Measurements from ENCODE around the gene SPAG6. TPM values are rescaled to one million over a fixed set of nuclear protein-coding genes. Genes with fewer than 3 reads are reported as not detected.
"Not testable (repeated sequence)": the region's sequence is repeated elsewhere in the genome, so short reads cannot be mapped to it uniquely, and the experiment has no call there.

The SPAG6 gene
- total RNA-seq, 4 donors from 2014 or later: 0.29 to 3.9 (median 0.49) TPM; not detected in 1

- no peak overlapping the region for H3K27ac ChIP-seq
- H3K4me3 ChIP-seq: no peak overlapping the region
- no peak for TF ChIP-seq POLR2A (IDR thresholded peaks at IDR 0.05)
- TF ChIP-seq, protein P1, sequence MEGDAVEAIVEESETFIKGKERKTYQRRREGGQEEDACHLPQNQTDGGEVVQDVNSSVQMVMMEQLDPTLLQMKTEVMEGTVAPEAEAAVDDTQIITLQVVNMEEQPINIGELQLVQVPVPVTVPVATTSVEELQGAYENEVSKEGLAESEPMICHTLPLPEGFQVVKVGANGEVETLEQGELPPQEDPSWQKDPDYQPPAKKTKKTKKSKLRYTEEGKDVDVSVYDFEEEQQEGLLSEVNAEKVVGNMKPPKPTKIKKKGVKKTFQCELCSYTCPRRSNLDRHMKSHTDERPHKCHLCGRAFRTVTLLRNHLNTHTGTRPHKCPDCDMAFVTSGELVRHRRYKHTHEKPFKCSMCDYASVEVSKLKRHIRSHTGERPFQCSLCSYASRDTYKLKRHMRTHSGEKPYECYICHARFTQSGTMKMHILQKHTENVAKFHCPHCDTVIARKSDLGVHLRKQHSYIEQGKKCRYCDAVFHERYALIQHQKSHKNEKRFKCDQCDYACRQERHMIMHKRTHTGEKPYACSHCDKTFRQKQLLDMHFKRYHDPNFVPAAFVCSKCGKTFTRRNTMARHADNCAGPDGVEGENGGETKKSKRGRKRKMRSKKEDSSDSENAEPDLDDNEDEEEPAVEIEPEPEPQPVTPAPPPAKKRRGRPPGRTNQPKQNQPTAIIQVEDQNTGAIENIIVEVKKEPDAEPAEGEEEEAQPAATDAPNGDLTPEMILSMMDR (IDR thresholded peaks at IDR 0.05): no peak
- H3K9me3 ChIP-seq: no peaks in the 10 kb centered on the region
- no peaks in the 10 kb centered on the region for H3K4me1 ChIP-seq
- no peaks in the 10 kb centered on the region for H3K27me3 ChIP-seq
- DNase-seq: no peak
- H3K36me3 ChIP-seq: no peaks in the 10 kb centered on the region
- intact Hi-C loops (cut with DNase I; ENCODE audit: low total_unique reads): no loop called here
Measured at GRCh38 chr10:22381262-22381661, 36.0 kb downstream of the SPAG6 start.

DNA sequence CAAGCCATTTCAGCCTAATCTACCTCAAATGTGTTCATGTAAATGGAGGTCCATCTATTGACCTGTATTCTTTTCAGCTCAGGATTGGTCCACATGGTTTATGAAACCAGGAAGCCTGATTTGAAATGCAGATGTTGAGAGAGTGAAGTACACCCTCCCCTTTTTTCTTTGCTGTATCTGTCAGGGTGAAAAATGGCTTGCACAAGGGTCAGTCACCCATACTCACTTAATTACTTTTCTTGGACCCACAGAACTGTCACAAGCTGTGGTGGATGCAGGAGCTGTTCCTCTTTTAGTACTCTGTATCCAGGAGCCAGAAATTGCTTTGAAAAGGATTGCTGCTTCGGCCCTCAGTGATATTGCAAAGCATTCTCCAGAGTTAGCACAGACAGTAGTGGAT, 41.2 kb downstream of the SPAG6 start:
- TF ChIP-seq POLR2A (IDR thresholded peaks at IDR 0.05): no peak
- TF ChIP-seq, protein P1 (IDR thresholded peaks at IDR 0.05): no peak
- no peak for DNase-seq
- Histone ChIP-seq H3K27me3 (no peaks in the 10 kb centered on the region), H3K4me3 (no peak overlapping the region), H3K36me3 (no peaks in the 10 kb centered on the region), H3K9me3 (no peaks in the 10 kb centered on the region), H3K27ac (no peak overlapping the region), H3K4me1 (no peaks in the 10 kb centered on the region)
- intact Hi-C loops (cut with DNase I; ENCODE audit: low total_unique reads): no loop called here

- no peaks in the 10 kb centered on the region for H3K9me3 ChIP-seq
- peaks cover 0 to 2% of the 10 kb centered on the region in 2 donors for H3K36me3 ChIP-seq
- no peak overlapping the region for H3K4me3 ChIP-seq
- H3K27ac ChIP-seq: no peak overlapping the region
- TF ChIP-seq, protein P1 (IDR thresholded peaks at IDR 0.05): no peak
- TF ChIP-seq POLR2A (IDR thresholded peaks at IDR 0.05): no peak
- H3K4me1 ChIP-seq: no peaks in the 10 kb centered on the region
- no peaks in the 10 kb centered on the region for H3K27me3 ChIP-seq
- intact Hi-C loops (cut with DNase I; ENCODE audit: low total_unique reads): no loop called here
- DNase-seq: no peak
Measured at GRCh38 chr10:22389856-22390589, 44.7 kb downstream of the SPAG6 start.

DNA sequence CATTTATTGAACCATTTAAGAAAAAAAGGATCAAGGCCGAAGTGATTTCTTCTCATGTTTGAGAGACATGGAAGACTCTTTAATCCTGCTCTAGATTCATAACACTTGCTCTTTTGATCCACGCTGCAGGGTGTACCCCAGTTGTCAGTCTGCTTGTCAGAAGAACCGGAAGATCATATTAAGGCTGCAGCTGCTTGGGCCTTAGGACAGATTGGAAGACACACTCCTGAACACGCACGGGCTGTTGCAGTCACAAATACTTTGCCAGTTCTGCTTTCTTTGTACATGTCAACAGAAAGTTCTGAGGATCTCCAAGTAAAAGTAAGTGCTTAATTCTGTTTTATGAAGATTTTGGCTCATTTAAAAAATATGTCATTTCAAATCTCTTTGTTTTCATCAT, 46.3 kb downstream of the SPAG6 start:
- intact Hi-C loops (cut with DNase I; ENCODE audit: low total_unique reads): no loop called here
- Histone ChIP-seq H3K4me1 (no peaks in the 10 kb centered on the region), H3K4me3 (no peak overlapping the region), H3K9me3 (no peaks in the 10 kb centered on the region), H3K27ac (no peak overlapping the region), H3K27me3 (no peaks in the 10 kb centered on the region), H3K36me3 (peaks cover 0 to 2% of the 10 kb centered on the region in 2 donors)
- DNase-seq: no peak
- no peak for TF ChIP-seq POLR2A (IDR thresholded peaks at IDR 0.05)
- TF ChIP-seq, protein P1 (IDR thresholded peaks at IDR 0.05): no peak

DNA sequence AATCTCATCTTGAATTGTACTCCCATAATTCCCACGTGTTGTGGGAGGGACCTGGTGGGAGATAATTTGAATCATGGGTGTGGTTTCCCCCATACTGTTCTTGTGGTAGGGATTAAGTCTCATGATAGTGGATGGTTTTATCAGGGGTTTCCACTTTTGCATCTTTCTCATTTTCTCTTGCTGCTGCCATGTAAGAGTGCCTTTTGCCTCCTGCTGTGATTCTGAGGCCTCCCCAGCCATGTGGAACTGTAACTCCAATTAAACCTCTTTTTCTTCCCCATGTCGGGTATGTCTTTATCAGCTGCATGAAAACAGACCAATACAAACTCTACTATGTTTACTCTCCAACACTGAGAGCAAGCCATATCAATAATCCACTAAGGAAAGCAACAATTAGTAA, 50.9 kb downstream of the SPAG6 start:
- H3K27ac ChIP-seq; intact Hi-C loops (cut with DNase I; ENCODE audit: low total_unique reads); DNase-seq; H3K9me3 ChIP-seq; H3K36me3 ChIP-seq; H3K27me3 ChIP-seq; H3K4me3 ChIP-seq; H3K4me1 ChIP-seq: not testable (repeated sequence)

GRCh38 chr10:22406916-22407315, 61.6 kb downstream of the SPAG6 start:
- H3K9me3 ChIP-seq; H3K4me3 ChIP-seq; H3K27me3 ChIP-seq; H3K27ac ChIP-seq; intact Hi-C loops (cut with DNase I; ENCODE audit: low total_unique reads); H3K36me3 ChIP-seq; DNase-seq; H3K4me1 ChIP-seq: not testable (repeated sequence)

Measured in uterus (tissue), 4 donors.